A549 treated with GW870086 at 1 μM for 4 hours (cell line): ENCODE results near the gene DNAAF9. TPM values are rescaled to one million over a fixed set of nuclear protein-coding genes. Genes with fewer than 3 reads are reported as not detected.

Experiments used
- total RNA-seq: library from RNA; stranded (reverse); fragments of 200-300 nt; extraction: Qiagen RNA extraction; gene quantifications from 5 replicates; pipeline ENCODE4 v1.2.3, GENCODE V29; 2022; ENCODE audit warnings: low read depth

The DNAAF9 gene
- 4.9 to 6.8 TPM (median 5.7 TPM) in 5 replicates for total RNA-seq

GRCh38 chr20:3407040-3407770, at the start of gene DNAAF9:
DNAAF9 (minus strand) TSS chr20:3407669; CDS start chr20:3407557, 112 bp downstream.

Other genes with a start within 250 kb of the DNAAF9 start
- 47.4 to 51.1 TPM (median 50.0 TPM) in 5 replicates for gene FASTKD5, start 247.8 kb downstream of the DNAAF9 start, total RNA-seq
- gene UBOX5, start 247.8 kb downstream of the DNAAF9 start, total RNA-seq = 3.9 to 5.3 TPM (median 4.8 TPM) in 5 replicates
- gene LZTS3, start 234.1 kb downstream of the DNAAF9 start, total RNA-seq = 3.6 to 4.1 TPM (median 4.1 TPM) in 5 replicates
- 77.7 to 101 TPM (median 92.0 TPM) in 5 replicates for gene DDRGK1, start 203.0 kb downstream of the DNAAF9 start, total RNA-seq
- 126 to 142 TPM (median 136 TPM) in 5 replicates for gene ITPA, start 198.2 kb downstream of the DNAAF9 start, total RNA-seq
- gene SLC4A11, start 168.5 kb downstream of the DNAAF9 start, total RNA-seq = 7.9 to 10.2 TPM (median 9.2 TPM) in 5 replicates
- gene ATRN, start 63.3 kb upstream of the DNAAF9 start, total RNA-seq = 19.6 to 27.9 TPM (median 25.9 TPM) in 5 replicates